ENCODE measurements around the gene NEAT1. TPM values are rescaled to one million over a fixed set of nuclear protein-coding genes. Genes with fewer than 3 reads are reported as not detected.

The NEAT1 gene
- total and polyA plus RNA-seq, 5 experiments from 2014 or later: 1.3 to 414 (median 2.9) TPM

GRCh38 chr11:65482306-65482850 is 59.8 kb downstream of the NEAT1 start:
- Mint-ChIP-seq H3K27me3 (peaks cover 0 to 2% (median 0%) of the 10 kb centered on the region in 5 donors), H3K36me3 (no peaks in the 10 kb centered on the region), H3K9me3 (no peaks in the 10 kb centered on the region), H3K4me1 (peaks cover 5 to 10% (median 9%) of the 10 kb centered on the region in 4 donors), H3K27ac (peak overlapping the region in 1 of 10 donors; percentile 11), H3K4me3 (no peak overlapping the region)
- DNase-seq: no peak
- POLR2A ChIA-PET: interaction anchor here (2.1 to 24.4 kb wide), 2 partner anchors 10 to 21 kb away, joined by 8 to 959 read pairs; partner anchors contain the start of gene MALAT1
- no peak for ATAC-seq

GRCh38 chr11:65485920-65486219 is 63.3 kb downstream of the NEAT1 start:
- Mint-ChIP-seq H3K9me3 (no peaks in the 10 kb centered on the region), H3K4me3 (no peak overlapping the region), H3K27ac (no peak overlapping the region), H3K36me3 (no peaks in the 10 kb centered on the region), H3K4me1 (peaks cover 14 to 29% (median 25%) of the 10 kb centered on the region in 4 donors), H3K27me3 (peaks cover 0 to 2% (median 0%) of the 10 kb centered on the region in 5 donors)
- DNase-seq (no peak), ATAC-seq (no peak)
- POLR2A ChIA-PET: interaction anchor here (1.4 to 9.9 kb wide), 4 partner anchors 8 to 68 kb away, joined by 3 to 237 read pairs (median 48); partner anchors contain the start of gene MALAT1

- DNase-seq: no peak
Measured at GRCh38 chr11:65486570-65487466, 64.2 kb downstream of the NEAT1 start.

GRCh38 chr11:65487467-65488272 is 65.1 kb downstream of the NEAT1 start:
- H3K27me3 Mint-ChIP-seq: no peaks in the 10 kb centered on the region

More at GRCh38 chr11:65486570-65487466, 64.2 kb downstream of the NEAT1 start:
- H3K4me1 Mint-ChIP-seq: peaks cover 14 to 34% (median 29%) of the 10 kb centered on the region in 4 donors
- no peaks in the 10 kb centered on the region for H3K36me3 Mint-ChIP-seq
- ATAC-seq: no peak
- no peaks in the 10 kb centered on the region for H3K9me3 Mint-ChIP-seq
- H3K4me3 Mint-ChIP-seq: peak overlapping the region in 1 of 10 donors; percentile 38
- POLR2A ChIA-PET: interaction anchor here (1.0 to 24.9 kb wide), 7 partner anchors 9 to 69 kb away, joined by 3 to 2047 read pairs (median 6); partner anchors contain the start of genes MALAT1 and NEAT1
- H3K27me3 Mint-ChIP-seq: peaks cover 0 to 2% (median 0%) of the 10 kb centered on the region in 5 donors
- peak overlapping the region in 3 of 10 donors; percentile 4 to 88 (median 69) for H3K27ac Mint-ChIP-seq

GRCh38 chr11:65488273-65489034 is 65.9 kb downstream of the NEAT1 start:
- H3K27me3 Mint-ChIP-seq: no peaks in the 10 kb centered on the region
- ATAC-seq (peak; percentile 79 to 87), DNase-seq (peak in 1 of 10 donors; percentile 40)
- H3K4me1 Mint-ChIP-seq: peaks cover 12 to 43% (median 32%) of the 10 kb centered on the region in 4 donors
- no peaks in the 10 kb centered on the region for H3K36me3 Mint-ChIP-seq
- peak overlapping the region in 9 of 10 donors; percentile 1 to 88 (median 69) for H3K27ac Mint-ChIP-seq
- POLR2A ChIA-PET: interaction anchor here (0.7 to 24.9 kb wide), 7 partner anchors 10 to 1172 kb away, joined by 3 to 2047 read pairs (median 8); partner anchors contain the start of genes MALAT1 and NEAT1
- no peaks in the 10 kb centered on the region for H3K9me3 Mint-ChIP-seq
- peak overlapping the region in 9 of 10 donors; percentile 10 to 70 (median 53) for H3K4me3 Mint-ChIP-seq

More at GRCh38 chr11:65487467-65488272, 65.1 kb downstream of the NEAT1 start:
- POLR2A ChIA-PET: interaction anchor here (0.6 to 24.9 kb wide), 9 partner anchors 10 to 1173 kb away, joined by 3 to 2047 read pairs (median 4); partner anchors contain the start of genes MALAT1 and NEAT1
- ATAC-seq (peak; percentile 58 to 70), DNase-seq (peak in 1 of 10 donors; percentile 53)
- H3K9me3 Mint-ChIP-seq: no peaks in the 10 kb centered on the region
- H3K4me3 Mint-ChIP-seq: peak overlapping the region in 7 of 10 donors; percentile 11 to 49 (median 39)
- peaks cover 12 to 37% (median 30%) of the 10 kb centered on the region in 4 donors for H3K4me1 Mint-ChIP-seq
- peak overlapping the region in 8 of 10 donors; percentile 37 to 88 (median 65) for H3K27ac Mint-ChIP-seq
- no peaks in the 10 kb centered on the region for H3K36me3 Mint-ChIP-seq

GRCh38 chr11:65489035-65489705 is 66.6 kb downstream of the NEAT1 start:
- no peak for DNase-seq
- no peak for ATAC-seq
- Mint-ChIP-seq H3K4me3 (peak overlapping the region in 2 of 10 donors; percentile 45 to 70), H3K4me1 (peaks cover 12 to 43% (median 32%) of the 10 kb centered on the region in 4 donors), H3K27ac (peak overlapping the region in 2 of 10 donors; percentile 25 to 85), H3K36me3 (no peaks in the 10 kb centered on the region), H3K9me3 (no peaks in the 10 kb centered on the region), H3K27me3 (no peaks in the 10 kb centered on the region)
- POLR2A ChIA-PET: interaction anchor here (1.1 to 24.9 kb wide), 6 partner anchors 11 to 68 kb away, joined by 3 to 2047 read pairs (median 50); partner anchors contain the start of genes MALAT1 and NEAT1

- peaks cover 12 to 48% (median 37%) of the 10 kb centered on the region in 4 donors for H3K4me1 Mint-ChIP-seq
- no peak for ATAC-seq
- H3K36me3 Mint-ChIP-seq: no peaks in the 10 kb centered on the region
- DNase-seq: no peak
- H3K27ac Mint-ChIP-seq: peak overlapping the region in 2 of 10 donors; percentile 63 to 86
- no peak overlapping the region for H3K4me3 Mint-ChIP-seq
- no peaks in the 10 kb centered on the region for H3K9me3 Mint-ChIP-seq
- no peaks in the 10 kb centered on the region for H3K27me3 Mint-ChIP-seq
- POLR2A ChIA-PET: interaction anchor here (1.5 to 24.9 kb wide), 4 partner anchors 12 to 69 kb away, joined by 4 to 2047 read pairs (median 164); partner anchors contain the start of genes MALAT1 and NEAT1
Measured at GRCh38 chr11:65489706-65490320, 67.2 kb downstream of the NEAT1 start.

- DNase-seq: no peak
- no peak for ATAC-seq
- H3K27me3 Mint-ChIP-seq: no peaks in the 10 kb centered on the region
- H3K27ac Mint-ChIP-seq: peak overlapping the region in 1 of 10 donors; percentile 63
- H3K9me3 Mint-ChIP-seq: no peaks in the 10 kb centered on the region
- POLR2A ChIA-PET: interaction anchor here (0.7 to 24.9 kb wide), 5 partner anchors 8 to 70 kb away, joined by 3 to 2047 read pairs (median 91); partner anchors contain the start of genes MALAT1 and NEAT1
- peaks cover 12 to 53% (median 41%) of the 10 kb centered on the region in 4 donors for H3K4me1 Mint-ChIP-seq
- no peak overlapping the region for H3K4me3 Mint-ChIP-seq
- no peaks in the 10 kb centered on the region for H3K36me3 Mint-ChIP-seq
Measured at GRCh38 chr11:65491163-65491465, 68.5 kb downstream of the NEAT1 start.

GRCh38 chr11:65491614-65492386 is 69.2 kb downstream of the NEAT1 start:
- H3K4me3 Mint-ChIP-seq: peak overlapping the region in 1 of 10 donors; percentile 17
- no peaks in the 10 kb centered on the region for H3K27me3 Mint-ChIP-seq
- POLR2A ChIA-PET: interaction anchor here (0.5 to 24.9 kb wide), 8 partner anchors 9 to 743 kb away, joined by 3 to 2047 read pairs (median 4); partner anchors contain the start of genes MALAT1 and NEAT1
- H3K9me3 Mint-ChIP-seq: no peaks in the 10 kb centered on the region
- ATAC-seq: no peak
- peaks cover 17 to 60% (median 48%) of the 10 kb centered on the region in 4 donors for H3K4me1 Mint-ChIP-seq
- H3K36me3 Mint-ChIP-seq: no peaks in the 10 kb centered on the region
- DNase-seq: no peak
- peak overlapping the region in 3 of 10 donors; percentile 15 to 65 (median 46) for H3K27ac Mint-ChIP-seq

- Mint-ChIP-seq H3K27ac (peak overlapping the region in 3 of 10 donors; percentile 15 to 65 (median 46)), H3K4me1 (peaks cover 21 to 63% (median 50%) of the 10 kb centered on the region in 4 donors)
Measured at GRCh38 chr11:65492387-65492636, 69.7 kb downstream of the NEAT1 start.

More at GRCh38 chr11:65492387-65492636, 69.7 kb downstream of the NEAT1 start:
- H3K36me3 Mint-ChIP-seq: no peaks in the 10 kb centered on the region
- H3K9me3 Mint-ChIP-seq: no peaks in the 10 kb centered on the region
- DNase-seq: no peak
- POLR2A ChIA-PET: interaction anchor here (0.5 to 24.9 kb wide), 7 partner anchors 9 to 743 kb away, joined by 3 to 2047 read pairs (median 4); partner anchors contain the start of genes MALAT1 and NEAT1
- no peaks in the 10 kb centered on the region for H3K27me3 Mint-ChIP-seq
- H3K4me3 Mint-ChIP-seq: no peak overlapping the region
- no peak for ATAC-seq
